Mesenchymal stem cell (in vitro differentiated cells and primary cell): ENCODE measurements around the gene SRSF3.

Experiments
- DNase-seq: peaks from one replicate; pipeline ENCODE4 v3.0.0-alpha.2; 2013
- H2AFZ ChIP-seq: one replicate; pipeline ENCODE4 v1.6.1; 2013; ENCODE audit warnings: low read depth, mild to moderate bottlenecking, control low read depth, inconsistent platforms, low read length, moderate library complexity
- H2AK5ac ChIP-seq: 2 replicates; pipeline ENCODE4 v1.6.1; 2013; ENCODE audit warnings: low read length, moderate library complexity, mild to moderate bottlenecking, inconsistent platforms; ENCODE audit not compliant: severe bottlenecking
- H2BK120ac ChIP-seq: one replicate; pipeline ENCODE4 v1.6.1; 2013; ENCODE audit warnings: low read depth, mild to moderate bottlenecking, inconsistent platforms, low read length, moderate library complexity
- H2BK12ac ChIP-seq, 2 experiments: one replicate each; pipeline ENCODE4 v1.6.1; 2013; ENCODE audit warnings: inconsistent platforms in 2 of 2, low read length in 2 of 2, mild to moderate bottlenecking in 2 of 2, moderate library complexity in 2 of 2, control low read depth in 1 of 2
- H2BK15ac ChIP-seq: one replicate; pipeline ENCODE4 v1.6.1; 2013; ENCODE audit warnings: mild to moderate bottlenecking, low read depth, inconsistent platforms; ENCODE audit not compliant: poor library complexity, severe bottlenecking
- H2BK5ac ChIP-seq: 2 replicates; pipeline ENCODE4 v1.6.1; 2013; ENCODE audit warnings: low read depth, mild to moderate bottlenecking, low read length, control low read depth, inconsistent platforms; ENCODE audit not compliant: poor library complexity, severe bottlenecking
- H3K14ac ChIP-seq, 2 experiments: one replicate each; pipeline ENCODE4 v1.6.1; 2013; ENCODE audit warnings: inconsistent platforms in 2 of 2, low read length in 2 of 2, control low read depth in 1 of 2, mild to moderate bottlenecking in 1 of 2, moderate library complexity in 1 of 2
- H3K18ac ChIP-seq, 2 experiments: one replicate each; pipeline ENCODE4 v1.6.1; 2013; ENCODE audit warnings: inconsistent platforms in 2 of 2, low read length in 2 of 2, control low read depth in 1 of 2, low read depth in 1 of 2, mild to moderate bottlenecking in 1 of 2
- H3K23ac ChIP-seq, 2 experiments: one replicate each; pipeline ENCODE4 v1.6.1; 2013; ENCODE audit warnings: inconsistent platforms in 2 of 2, low read length in 2 of 2, mild to moderate bottlenecking in 2 of 2, moderate library complexity in 2 of 2, control low read depth in 1 of 2
- H3K27ac ChIP-seq: 2 replicates; pipeline ENCODE4 v1.5.1; 2013; ENCODE audit warnings: mild to moderate bottlenecking, moderate library complexity, low read length, control low read depth, inconsistent platforms; ENCODE audit not compliant: poor library complexity, severe bottlenecking
- H3K27me3 ChIP-seq, 2 experiments: 2 replicates each; pipeline versions ENCODE4 v1.6.1 to v1.7.0; 2013; ENCODE audit warnings: low read length in 2 of 2, mild to moderate bottlenecking in 2 of 2, moderate library complexity in 2 of 2, control low read depth in 1 of 2, inconsistent platforms in 1 of 2; ENCODE audit not compliant: control insufficient read depth in 1 of 2, insufficient read depth in 1 of 2
- H3K36me3 ChIP-seq, 2 experiments: 2 replicates each; pipeline versions ENCODE4 v1.6.1 to v1.7.0; 2013; ENCODE audit warnings: low read length in 2 of 2, control low read depth in 1 of 2, inconsistent platforms in 1 of 2, low read depth in 1 of 2, mild to moderate bottlenecking in 1 of 2; ENCODE audit not compliant: insufficient read depth in 2 of 2, control insufficient read depth in 1 of 2
- H3K4ac ChIP-seq, 2 experiments: one replicate each; pipeline ENCODE4 v1.6.1; 2013; ENCODE audit warnings: inconsistent platforms in 2 of 2, low read length in 2 of 2, mild to moderate bottlenecking in 2 of 2, moderate library complexity in 2 of 2, control low read depth in 1 of 2, low read depth in 1 of 2
- H3K4me1 ChIP-seq: 2 replicates; pipeline ENCODE4 v1.6.1; 2013; ENCODE audit warnings: low read depth, low read length, control low read depth; ENCODE audit not compliant: control insufficient read depth, insufficient read depth
- H3K4me2 ChIP-seq: 2 replicates; pipeline ENCODE4 v1.6.1; 2013; ENCODE audit warnings: low read length, mild to moderate bottlenecking, inconsistent platforms; ENCODE audit not compliant: poor library complexity, severe bottlenecking
- H3K4me3 ChIP-seq, 2 experiments: 2 replicates each; pipeline versions ENCODE4 v1.5.1 to v1.7.0; 2013; ENCODE audit warnings: low read length in 2 of 2, mild to moderate bottlenecking in 2 of 2, control low read depth in 1 of 2, low read depth in 1 of 2; ENCODE audit not compliant: insufficient read depth in 1 of 2
- H3K79me1 ChIP-seq: replicated peaks from 2 replicates; pipeline ENCODE4 v1.6.1; 2013; ENCODE audit warnings: mild to moderate bottlenecking, control low read depth, low read length, inconsistent platforms; ENCODE audit not compliant: poor library complexity, severe bottlenecking
- H3K9ac ChIP-seq: 2 replicates; pipeline ENCODE4 v1.7.0; 2013; ENCODE audit warnings: mild to moderate bottlenecking, low read length, moderate library complexity
- H3K9me3 ChIP-seq: 2 replicates; pipeline ENCODE4 v1.7.0; 2013; ENCODE audit warnings: mild to moderate bottlenecking, low read length; ENCODE audit not compliant: control insufficient read depth
- H4K8ac ChIP-seq: one replicate; pipeline ENCODE4 v1.6.1; 2013; ENCODE audit warnings: inconsistent platforms, mild to moderate bottlenecking, low read length, moderate library complexity
- H4K91ac ChIP-seq: one replicate; pipeline ENCODE4 v1.6.1; 2013; ENCODE audit warnings: mild to moderate bottlenecking, low read length, inconsistent platforms
- WGBS: methylation state at CpG from one replicate; pipeline ENCODE4 v1.1.7; 2013; ENCODE audit warnings: mixed read lengths; 5-methylcytosine and 5-hydroxymethylcytosine counted together

SRSF3 gene

GRCh38 chr6:36626636-36627035 lies 32.5 kb downstream of the SRSF3 start:
- H3K4ac ChIP-seq = no peak overlapping the region
- 98% methylated on average over 3 of the region's 3 CpGs for WGBS

GRCh38 chr6:36627141-36627540 lies 33.0 kb downstream of the SRSF3 start:
- Histone ChIP-seq H2BK5ac (no peak overlapping the region), H3K4me2 (no peak overlapping the region), H3K27me3 (no peaks in the 10 kb centered on the region), H2BK12ac (peak overlapping the region in 1 of 2 experiments; percentile 29), H3K79me1 (peaks cover 9% of the 10 kb centered on the region), H3K4me1 (peaks cover 22% of the 10 kb centered on the region), H3K9ac (no peak overlapping the region), H2AK5ac (peak overlapping the region; percentile 34), H3K18ac (no peak overlapping the region), H3K9me3 (no peaks in the 10 kb centered on the region), H3K36me3 (no peaks in the 10 kb centered on the region), H3K27ac (no peak overlapping the region), H2AFZ (no peak overlapping the region), H3K14ac (no peak overlapping the region), H4K91ac (no peak overlapping the region), H4K8ac (no peak overlapping the region), H3K23ac (no peak overlapping the region), H3K4ac (no peak overlapping the region), H2BK15ac (no peak overlapping the region), H3K4me3 (no peak overlapping the region), H2BK120ac (no peak overlapping the region)
- no peak for DNase-seq
- 92% methylated on average over 5 of the region's 5 CpGs for WGBS

More at GRCh38 chr6:36626636-36627035, 32.5 kb downstream of the SRSF3 start:
- Histone ChIP-seq H3K18ac (peak overlapping the region in 1 of 2 experiments; percentile 7), H3K36me3 (no peaks in the 10 kb centered on the region), H3K9me3 (no peaks in the 10 kb centered on the region), H2AFZ (no peak overlapping the region), H3K4me1 (peaks cover 21% of the 10 kb centered on the region), H3K79me1 (peaks cover 9% of the 10 kb centered on the region), H4K91ac (no peak overlapping the region), H3K9ac (no peak overlapping the region), H3K14ac (no peak overlapping the region), H3K23ac (no peak overlapping the region), H2BK120ac (no peak overlapping the region), H2BK12ac (peak overlapping the region in 1 of 2 experiments; percentile 12), H3K4me2 (no peak overlapping the region), H2AK5ac (peak overlapping the region; percentile 87), H3K27me3 (no peaks in the 10 kb centered on the region), H3K27ac (no peak overlapping the region), H2BK5ac (no peak overlapping the region), H3K4me3 (no peak overlapping the region), H2BK15ac (no peak overlapping the region), H4K8ac (no peak overlapping the region)
- DNase-seq = no peak

- 82% methylated on average over 4 of the region's 4 CpGs for WGBS
- no peak overlapping the region for H4K8ac ChIP-seq
- H3K23ac ChIP-seq = no peak overlapping the region
These were observed 33.7 kb downstream of the SRSF3 start for GRCh38 chr6:36627801-36628246.

GRCh38 chr6:36629784-36630183 lies 35.6 kb downstream of the SRSF3 start:
- no peak overlapping the region for H4K8ac ChIP-seq
- H3K4me2 ChIP-seq = no peak overlapping the region
- H2AFZ ChIP-seq = no peak overlapping the region
- 94% methylated on average over 10 of the region's 11 CpGs for WGBS
- H2BK15ac ChIP-seq = no peak overlapping the region
- no peak overlapping the region for H3K9ac ChIP-seq
- H3K4ac ChIP-seq = no peak overlapping the region
- H3K27ac ChIP-seq = no peak overlapping the region
- no peaks in the 10 kb centered on the region for H3K36me3 ChIP-seq
- no peak overlapping the region for H2BK5ac ChIP-seq
- H3K27me3 ChIP-seq = no peaks in the 10 kb centered on the region
- H2BK12ac ChIP-seq = no peak overlapping the region
- no peak overlapping the region for H3K18ac ChIP-seq
- peak overlapping the region; percentile 26 for H2AK5ac ChIP-seq
- no peak overlapping the region for H2BK120ac ChIP-seq
- H3K23ac ChIP-seq = no peak overlapping the region
- H3K9me3 ChIP-seq = no peaks in the 10 kb centered on the region
- no peak overlapping the region for H4K91ac ChIP-seq
- DNase-seq = no peak
- H3K79me1 ChIP-seq = peaks cover 4% of the 10 kb centered on the region
- peaks cover 29% of the 10 kb centered on the region for H3K4me1 ChIP-seq
- no peak overlapping the region for H3K4me3 ChIP-seq
- no peak overlapping the region for H3K14ac ChIP-seq

More at GRCh38 chr6:36627801-36628246, 33.7 kb downstream of the SRSF3 start:
- Histone ChIP-seq H3K4me1 (peaks cover 22% of the 10 kb centered on the region), H3K14ac (no peak overlapping the region), H3K4me2 (no peak overlapping the region), H3K9me3 (no peaks in the 10 kb centered on the region), H3K9ac (no peak overlapping the region), H3K18ac (no peak overlapping the region), H3K79me1 (peaks cover 9% of the 10 kb centered on the region), H3K36me3 (no peaks in the 10 kb centered on the region), H2BK12ac (no peak overlapping the region), H3K27ac (no peak overlapping the region), H4K91ac (no peak overlapping the region), H3K4me3 (no peak overlapping the region), H3K4ac (no peak overlapping the region), H2BK120ac (no peak overlapping the region), H2BK15ac (no peak overlapping the region), H3K27me3 (no peaks in the 10 kb centered on the region), H2BK5ac (no peak overlapping the region), H2AK5ac (peak overlapping the region; percentile 49), H2AFZ (no peak overlapping the region)
- DNase-seq = peak; percentile 93
